ENCODE measurements around the gene SCUBE3.

GRCh38 chr6:35177157-35177556, 36.6 kb upstream of the SCUBE3 start:
- TF ChIP-seq EZH2 (IDR thresholded peaks at IDR 0.05; ENCODE audit: insufficient read depth, poor library complexity, severe bottlenecking) (no peak), EZH2phosphoT487 (IDR thresholded peaks at IDR 0.05; ENCODE audit: insufficient read depth, low read depth) (no peak)

Measured in GM23248 (cell line).